Choroid plexus epithelial cell (primary cell): ENCODE results near the gene MRPL16.
"Not testable (repeated sequence)": the region's sequence is repeated elsewhere in the genome, so short reads cannot be mapped to it uniquely, and the experiment has no call there.

Experiments used
- DNase-seq: peaks from one replicate; pipeline ENCODE4 v3.0.0-alpha.2; 2010; ENCODE audit warnings: low read depth
- H3K4me3 ChIP-seq: 2 replicates; pipeline ENCODE4 v1.5.1; 2011; ENCODE audit warnings: low read depth, mild to moderate bottlenecking, control low read depth, low read length, moderate library complexity
- TF ChIP-seq, protein P1 (sequence below): conservative IDR thresholded peaks from 2 replicates; pipeline ENCODE4 v1.5.1; 2011; ENCODE audit warnings: low read depth, mild to moderate bottlenecking, control low read depth, inconsistent platforms, low read length, moderate library complexity

Gene MRPL16

DNA sequence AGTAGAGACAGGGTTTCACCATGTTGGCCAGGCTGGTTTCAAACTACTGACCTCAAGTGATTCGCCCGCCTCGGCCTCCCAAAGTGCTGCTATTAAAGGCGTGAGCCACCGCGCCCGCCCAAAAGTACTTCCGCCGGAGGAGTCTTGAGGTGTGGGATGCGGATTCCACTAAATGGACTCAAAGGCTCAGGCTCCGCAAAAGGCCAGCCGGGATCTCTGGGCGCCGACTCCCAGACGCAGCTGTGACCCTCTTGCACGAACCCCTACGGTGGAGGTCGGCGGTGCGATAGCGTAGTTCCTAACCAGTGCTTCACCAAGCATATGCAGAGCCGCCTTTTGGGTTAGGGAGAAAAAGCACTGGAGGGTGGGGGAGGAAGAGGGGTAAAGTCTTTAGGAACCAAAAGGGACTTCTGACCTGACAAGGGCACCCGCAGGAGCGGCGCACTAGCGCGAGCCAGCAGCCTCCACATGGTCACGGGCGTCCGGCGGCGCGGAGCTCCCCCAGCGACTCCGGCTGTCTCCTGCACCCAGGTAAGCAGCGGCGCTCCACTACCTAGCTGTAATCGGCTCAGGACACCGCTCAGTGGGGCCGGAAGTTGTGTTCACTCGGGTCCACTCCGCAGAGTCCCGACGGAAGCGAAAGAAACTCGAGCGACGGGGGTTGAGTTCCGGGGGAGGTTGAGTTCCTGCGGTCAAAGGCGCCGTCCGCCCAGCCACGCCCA, at the start of gene MRPL16:
Gene MRPL16, minus strand, starts transcription at position 590 of the 722 bp plus-strand sequence. Its CDS starts 120 bp downstream, at position 470.
- DNase-seq, result peak; percentile 92
- H3K4me3 ChIP-seq, result peak within 1 kb of the TSS; percentile 99
- TF ChIP-seq, protein P1, sequence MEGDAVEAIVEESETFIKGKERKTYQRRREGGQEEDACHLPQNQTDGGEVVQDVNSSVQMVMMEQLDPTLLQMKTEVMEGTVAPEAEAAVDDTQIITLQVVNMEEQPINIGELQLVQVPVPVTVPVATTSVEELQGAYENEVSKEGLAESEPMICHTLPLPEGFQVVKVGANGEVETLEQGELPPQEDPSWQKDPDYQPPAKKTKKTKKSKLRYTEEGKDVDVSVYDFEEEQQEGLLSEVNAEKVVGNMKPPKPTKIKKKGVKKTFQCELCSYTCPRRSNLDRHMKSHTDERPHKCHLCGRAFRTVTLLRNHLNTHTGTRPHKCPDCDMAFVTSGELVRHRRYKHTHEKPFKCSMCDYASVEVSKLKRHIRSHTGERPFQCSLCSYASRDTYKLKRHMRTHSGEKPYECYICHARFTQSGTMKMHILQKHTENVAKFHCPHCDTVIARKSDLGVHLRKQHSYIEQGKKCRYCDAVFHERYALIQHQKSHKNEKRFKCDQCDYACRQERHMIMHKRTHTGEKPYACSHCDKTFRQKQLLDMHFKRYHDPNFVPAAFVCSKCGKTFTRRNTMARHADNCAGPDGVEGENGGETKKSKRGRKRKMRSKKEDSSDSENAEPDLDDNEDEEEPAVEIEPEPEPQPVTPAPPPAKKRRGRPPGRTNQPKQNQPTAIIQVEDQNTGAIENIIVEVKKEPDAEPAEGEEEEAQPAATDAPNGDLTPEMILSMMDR, result peak; percentile 23

DNA sequence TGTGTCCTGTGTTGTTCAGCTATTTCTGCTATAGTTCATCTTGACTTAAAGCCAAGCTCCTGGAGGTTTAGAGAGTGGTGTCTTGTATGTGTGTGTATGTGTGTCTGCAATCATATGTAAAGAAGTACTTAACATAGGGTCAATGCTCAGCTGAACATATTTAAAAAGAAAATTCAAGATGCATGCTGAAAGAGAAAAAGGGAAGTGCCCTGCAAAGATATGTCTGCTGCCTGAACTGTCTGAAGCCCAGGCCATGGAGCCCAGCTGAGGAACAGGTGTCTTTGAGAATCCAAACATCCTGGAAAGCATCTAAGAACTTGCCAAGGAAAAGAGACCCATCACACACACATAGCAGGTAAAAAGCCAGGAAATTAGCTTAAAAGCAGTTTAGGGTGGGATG, 49.1 kb upstream of the MRPL16 start:
- TF ChIP-seq, protein P1, result no peak
- DNase-seq, result no peak

DNA sequence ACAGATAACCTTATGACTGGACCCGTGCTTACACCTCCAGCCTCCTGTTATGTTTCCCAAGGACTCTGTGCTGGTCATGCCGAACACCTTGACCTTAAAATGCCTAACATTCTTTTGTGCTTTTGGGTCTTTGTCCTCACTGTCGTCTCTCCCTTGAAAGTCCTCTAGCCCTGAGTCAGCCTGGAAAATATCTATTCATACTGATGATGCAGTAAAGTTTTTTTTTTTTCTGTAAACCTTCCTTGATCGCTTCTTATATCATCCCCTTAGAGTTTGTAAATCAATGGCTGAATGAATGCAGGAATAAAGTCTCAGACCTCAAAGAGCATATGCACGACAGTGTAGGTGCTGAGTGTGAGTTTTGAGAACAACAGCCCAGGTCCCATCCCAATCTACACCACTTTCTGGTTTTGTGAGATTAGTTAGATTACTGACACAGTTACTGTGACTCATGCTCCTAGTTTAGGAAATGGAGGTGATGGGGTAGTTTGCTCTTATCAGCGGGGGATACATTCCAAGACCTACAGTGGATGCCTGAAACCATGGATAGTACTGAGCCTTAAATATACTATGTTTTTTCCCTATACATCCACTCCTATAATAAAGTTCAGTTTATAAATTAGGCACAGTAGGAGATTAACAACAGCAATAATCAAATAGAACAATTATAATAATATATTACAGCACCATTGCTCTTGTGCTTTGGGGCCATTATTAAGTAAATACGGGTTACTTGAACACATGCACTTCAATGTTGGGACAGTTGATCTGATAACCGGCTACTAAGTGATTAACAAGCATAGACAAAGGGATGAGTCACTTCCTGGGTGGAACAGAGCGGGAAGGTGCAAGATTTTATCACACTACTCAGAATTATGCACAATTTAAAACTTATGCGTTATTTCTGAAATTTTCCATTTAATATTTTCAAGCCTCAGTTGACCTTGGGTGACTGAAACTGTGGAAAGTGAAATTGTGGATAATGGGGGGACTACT, 47.2 kb upstream of the MRPL16 start:
- TF ChIP-seq, protein P1, result no peak
- H3K4me3 ChIP-seq, result no peak overlapping the region
- no peak for DNase-seq

More for the DNA sequence above, 49.1 kb upstream of the MRPL16 start:
- no peak overlapping the region for H3K4me3 ChIP-seq

- no peak overlapping the region for H3K4me3 ChIP-seq
- TF ChIP-seq, protein P1, result no peak
- no peak for DNase-seq
Observed at GRCh38 chr11:59854871-59855270, 44.3 kb upstream of the MRPL16 start.

- H3K4me3 ChIP-seq, DNase-seq: not testable (repeated sequence)
Observed at GRCh38 chr11:59851416-59851815, 40.8 kb upstream of the MRPL16 start.

DNA sequence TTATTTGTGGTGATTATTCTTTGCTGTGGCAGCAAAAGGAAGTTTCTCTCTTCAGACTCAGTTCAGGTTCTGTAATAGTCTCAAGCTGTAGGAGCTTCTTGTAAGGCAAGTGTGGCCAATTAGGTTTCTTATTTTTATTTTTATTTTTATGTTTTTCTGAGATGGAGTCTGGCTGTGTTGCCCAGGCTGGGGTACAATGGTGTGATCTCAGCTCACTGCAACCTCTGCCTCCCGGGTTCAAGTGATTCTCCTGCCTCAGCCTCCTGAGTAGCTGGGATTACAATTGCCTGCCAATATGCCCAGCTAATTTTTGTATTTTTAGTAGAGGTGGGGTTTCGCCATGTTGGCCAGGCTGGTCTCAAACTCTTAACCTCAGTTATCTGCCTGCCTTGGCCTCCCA, 39.0 kb upstream of the MRPL16 start:
- DNase-seq, H3K4me3 ChIP-seq: not testable (repeated sequence)

DNA sequence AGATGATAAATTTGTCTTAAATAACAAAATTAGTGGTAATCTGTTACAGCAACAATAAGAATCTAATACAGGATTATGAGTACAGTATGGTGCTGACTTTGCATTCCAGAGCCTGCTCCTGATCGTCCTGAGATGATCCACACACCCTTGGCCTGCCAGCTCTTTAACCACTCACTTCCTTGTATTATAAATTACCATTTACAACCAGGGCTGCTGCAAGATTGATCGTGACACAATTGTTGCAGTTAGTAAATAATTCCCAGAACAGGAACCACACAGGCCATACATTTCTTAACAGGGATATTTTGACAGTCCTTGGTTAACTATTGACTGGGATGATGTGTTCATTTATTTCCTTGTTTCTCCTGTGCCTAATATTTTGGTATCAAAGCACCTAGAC, 38.6 kb upstream of the MRPL16 start:
- no peak for DNase-seq

DNA sequence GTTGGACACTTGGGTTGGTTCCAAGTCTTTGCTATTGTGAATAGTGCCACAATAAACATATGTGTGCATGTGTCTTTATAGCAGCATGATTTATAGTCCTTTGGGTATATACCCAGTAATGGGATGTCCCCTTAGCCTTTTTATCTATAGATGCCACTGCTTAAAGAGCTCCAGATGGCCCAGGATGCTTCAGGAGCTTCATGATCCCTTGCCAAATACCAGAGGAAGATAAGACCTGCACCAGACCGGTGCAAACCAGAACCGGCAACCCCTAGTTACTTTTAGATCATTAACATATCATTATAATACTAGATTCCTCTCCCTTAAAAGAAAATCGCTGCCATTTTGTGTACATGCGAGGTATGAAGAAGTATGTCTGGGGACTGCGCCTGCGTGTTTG, 37.9 kb upstream of the MRPL16 start:
- not testable (repeated sequence) for H3K4me3 ChIP-seq, DNase-seq

More for the DNA sequence above, 38.6 kb upstream of the MRPL16 start:
- TF ChIP-seq, protein P1, result no peak
- H3K4me3 ChIP-seq, result no peak overlapping the region
